ENCODE measurements around the gene GRIK2.
A peak's percentile ranks its signal among the peaks of the same experiment; 100 is the strongest.

The GRIK2 gene

GRCh38 chr6:101740631-101741030 lies 347.1 kb downstream of the GRIK2 start:
- no peak for DNase-seq (ENCODE audit: low read depth)
- no peak overlapping the region for H3K4me3 ChIP-seq (ENCODE audit: low read depth, low read length)

GRCh38 chr6:101741474-101742171 lies 348.1 kb downstream of the GRIK2 start:
- no peak for DNase-seq (ENCODE audit: low read depth)
- H3K4me3 ChIP-seq (ENCODE audit: low read depth, low read length) = no peak overlapping the region

- DNase-seq (ENCODE audit: low read depth) = no peak
- no peak overlapping the region for H3K4me3 ChIP-seq (ENCODE audit: low read depth, low read length)
These were observed 353.7 kb downstream of the GRIK2 start for GRCh38 chr6:101747160-101747559.

- H3K4me3 ChIP-seq (ENCODE audit: low read depth, low read length) = no peak overlapping the region
- DNase-seq (ENCODE audit: low read depth) = no peak
These were observed 354.2 kb downstream of the GRIK2 start for GRCh38 chr6:101747716-101748115.

- DNase-seq (ENCODE audit: low read depth) = no peak
- no peak overlapping the region for H3K4me3 ChIP-seq (ENCODE audit: low read depth, low read length)
These were observed 362.4 kb downstream of the GRIK2 start for GRCh38 chr6:101755931-101756330.

GRCh38 chr6:101758368-101758767 lies 364.9 kb downstream of the GRIK2 start:
- no peak for DNase-seq (ENCODE audit: low read depth)
- H3K4me3 ChIP-seq (ENCODE audit: low read depth, low read length) = no peak overlapping the region

- DNase-seq (ENCODE audit: low read depth) = peak; percentile 57
- H3K4me3 ChIP-seq (ENCODE audit: low read depth, low read length) = no peak overlapping the region
These were observed 367.5 kb downstream of the GRIK2 start for GRCh38 chr6:101760843-101761621.

GRCh38 chr6:101762851-101763250 lies 369.3 kb downstream of the GRIK2 start:
- H3K4me3 ChIP-seq (ENCODE audit: low read depth, low read length) = no peak overlapping the region
- no peak for DNase-seq (ENCODE audit: low read depth)

GRCh38 chr6:101765281-101765680 lies 371.8 kb downstream of the GRIK2 start:
- DNase-seq (ENCODE audit: low read depth) = no peak
- H3K4me3 ChIP-seq (ENCODE audit: low read depth, low read length) = no peak overlapping the region

- no peak for DNase-seq (ENCODE audit: low read depth)
- no peak overlapping the region for H3K4me3 ChIP-seq (ENCODE audit: low read depth, low read length)
These were observed 376.6 kb downstream of the GRIK2 start for GRCh38 chr6:101770116-101770515.

GRCh38 chr6:101776919-101777350 lies 383.4 kb downstream of the GRIK2 start:
- DNase-seq (ENCODE audit: low read depth) = no peak
- no peak overlapping the region for H3K4me3 ChIP-seq (ENCODE audit: low read depth, low read length)

- H3K4me3 ChIP-seq (ENCODE audit: low read depth, low read length) = no peak overlapping the region
- no peak for DNase-seq (ENCODE audit: low read depth)
These were observed 384.1 kb downstream of the GRIK2 start for GRCh38 chr6:101777646-101778045.

GRCh38 chr6:101779051-101779844 lies 385.7 kb downstream of the GRIK2 start:
- no peak for DNase-seq (ENCODE audit: low read depth)
- no peak overlapping the region for H3K4me3 ChIP-seq (ENCODE audit: low read depth, low read length)

- no peak for DNase-seq (ENCODE audit: low read depth)
- no peak overlapping the region for H3K4me3 ChIP-seq (ENCODE audit: low read depth, low read length)
These were observed 389.8 kb downstream of the GRIK2 start for GRCh38 chr6:101783287-101783686.

- H3K4me3 ChIP-seq (ENCODE audit: low read depth, low read length) = no peak overlapping the region
- no peak for DNase-seq (ENCODE audit: low read depth)
These were observed 390.6 kb downstream of the GRIK2 start for GRCh38 chr6:101784094-101784493.

- DNase-seq (ENCODE audit: low read depth) = no peak
- H3K4me3 ChIP-seq (ENCODE audit: low read depth, low read length) = no peak overlapping the region
These were observed 406.0 kb downstream of the GRIK2 start for GRCh38 chr6:101799531-101799930.

GRCh38 chr6:101800598-101800997 lies 407.1 kb downstream of the GRIK2 start:
- H3K4me3 ChIP-seq (ENCODE audit: low read depth, low read length) = no peak overlapping the region
- DNase-seq (ENCODE audit: low read depth) = no peak

GRCh38 chr6:101803136-101803535 lies 409.6 kb downstream of the GRIK2 start:
- H3K4me3 ChIP-seq (ENCODE audit: low read depth, low read length) = no peak overlapping the region
- DNase-seq (ENCODE audit: low read depth) = no peak

GRCh38 chr6:101806241-101806640 lies 412.7 kb downstream of the GRIK2 start:
- no peak overlapping the region for H3K4me3 ChIP-seq (ENCODE audit: low read depth, low read length)
- peak; percentile 26 for DNase-seq (ENCODE audit: low read depth)

GRCh38 chr6:101811108-101811507 lies 417.6 kb downstream of the GRIK2 start:
- H3K4me3 ChIP-seq (ENCODE audit: low read depth, low read length) = no peak overlapping the region
- DNase-seq (ENCODE audit: low read depth) = no peak
